ENCODE data around the gene TRIM31. TPM values are rescaled to one million over a fixed set of nuclear protein-coding genes. Genes with fewer than 3 reads are reported as not detected.

Gene TRIM31
- polyA plus RNA-seq, 1 experiment, result not detected

- CTCF ChIA-PET, result interaction anchor here (1.5 kb wide), 1 partner anchor 9 kb away, joined by 4 read pairs; no protein-coding TSS in a partner anchor
- H3K27me3 ChIP-seq (ENCODE audit: control insufficient read depth, insufficient read depth, low read length), result peaks cover 19% of the 10 kb centered on the region
These were observed 392 bp downstream of the TRIM31 start for GRCh38 chr6:30112402-30112994.

DNA sequence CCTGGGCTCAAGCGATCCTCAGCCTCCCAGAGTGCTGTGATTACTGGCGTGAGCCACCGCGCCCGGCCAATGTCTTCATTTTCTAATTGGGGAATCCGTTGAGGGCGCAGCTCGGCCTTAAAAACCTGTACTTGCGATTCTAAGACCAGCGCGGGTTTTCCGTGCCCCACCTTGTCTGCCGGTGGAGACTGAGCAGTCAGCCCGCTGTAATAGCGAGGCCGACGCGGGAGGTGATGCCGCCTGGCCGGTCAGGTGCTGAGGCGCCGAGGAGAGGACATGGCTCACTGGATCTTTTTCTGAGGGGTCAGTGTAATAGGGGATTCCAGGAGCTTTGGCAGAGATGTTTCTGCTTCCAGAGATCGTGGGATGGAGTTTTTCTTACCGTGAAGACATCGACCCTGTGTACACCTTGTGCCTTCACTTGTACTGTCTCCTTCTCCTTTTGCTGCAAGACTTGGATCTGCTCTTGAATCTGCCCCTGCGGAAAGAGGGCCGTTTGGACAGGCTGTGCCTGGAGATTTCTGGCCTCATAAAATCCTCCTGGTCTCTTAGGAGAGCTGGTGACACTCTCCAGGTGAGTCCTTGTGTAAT, 1.5 kb downstream of the TRIM31 start:
- no peak for TF ChIP-seq CTCF (IDR thresholded peaks at IDR 0.05; ENCODE audit: insufficient read depth, low read depth, low read length)
- H3K36me3 ChIP-seq (ENCODE audit: control insufficient read depth, insufficient read depth, low read length), result no peaks in the 10 kb centered on the region
- CTCF ChIA-PET, result interaction anchor here (1.1 to 1.5 kb wide), 2 partner anchors 8 to 19 kb away, joined by 4 read pairs; no protein-coding TSS in a partner anchor
- POLR2A ChIA-PET, result no interaction called here
- no peak overlapping the region for H3K4me3 ChIP-seq (ENCODE audit: low read depth, low read length)
- H3K27me3 ChIP-seq (ENCODE audit: control insufficient read depth, insufficient read depth, low read length), result peaks cover 18% of the 10 kb centered on the region
- no peak for DNase-seq (ENCODE audit: low read depth)

More at GRCh38 chr6:30112402-30112994, 392 bp downstream of the TRIM31 start:
- POLR2A ChIA-PET, result no interaction called here
- DNase-seq (ENCODE audit: low read depth), result no peak
- Histone ChIP-seq H3K36me3 (ENCODE audit: control insufficient read depth, insufficient read depth, low read length) (no peaks in the 10 kb centered on the region), H3K4me3 (ENCODE audit: low read depth, low read length) (no peak overlapping the region)
- no peak for TF ChIP-seq CTCF (IDR thresholded peaks at IDR 0.05; ENCODE audit: insufficient read depth, low read depth, low read length)

DNA sequence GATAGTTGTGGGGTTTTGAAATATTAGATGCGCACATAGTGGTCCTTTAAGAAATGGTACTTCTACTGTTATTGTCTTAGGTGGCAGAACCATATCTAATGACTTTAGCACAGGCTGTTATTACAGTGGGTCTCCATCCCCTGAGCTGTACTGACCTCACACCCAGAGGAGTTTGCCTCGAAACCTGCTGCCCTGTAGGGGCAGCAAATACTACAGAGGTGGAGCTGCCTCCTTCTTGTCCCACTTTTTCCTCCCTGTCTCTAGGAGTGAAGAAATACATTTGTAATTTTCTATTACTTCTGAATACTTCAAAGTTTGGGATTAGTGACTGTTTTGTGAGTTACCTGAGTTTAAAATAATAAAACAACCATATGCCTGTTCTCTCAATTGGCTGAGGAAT, 8.2 kb downstream of the TRIM31 start:
- ChIA-PET CTCF (interaction anchor here (0.6 to 7.6 kb wide), 8 partner anchors 12 to 115 kb away, joined by 3 to 199 read pairs (median 8); no protein-coding TSS in a partner anchor), POLR2A (no interaction called here)
- no peak for DNase-seq (ENCODE audit: low read depth)
- Histone ChIP-seq H3K27me3 (ENCODE audit: control insufficient read depth, insufficient read depth, low read length) (peaks cover 30% of the 10 kb centered on the region), H3K4me3 (ENCODE audit: low read depth, low read length) (no peak overlapping the region), H3K36me3 (ENCODE audit: control insufficient read depth, insufficient read depth, low read length) (no peaks in the 10 kb centered on the region)
- no peak for TF ChIP-seq CTCF (IDR thresholded peaks at IDR 0.05; ENCODE audit: insufficient read depth, low read depth, low read length)

- H3K4me3 ChIP-seq (ENCODE audit: low read depth, low read length), result no peak overlapping the region
- no peak for TF ChIP-seq CTCF (IDR thresholded peaks at IDR 0.05; ENCODE audit: insufficient read depth, low read depth, low read length)
- DNase-seq (ENCODE audit: low read depth), result no peak
- POLR2A ChIA-PET, result interaction anchor here (0.6 kb wide), 2 partner anchors 10 to 37 kb away, joined by 3 read pairs; partner anchors contain the start of gene PPP1R11
- peaks cover 31% of the 10 kb centered on the region for H3K27me3 ChIP-seq (ENCODE audit: control insufficient read depth, insufficient read depth, low read length)
- H3K36me3 ChIP-seq (ENCODE audit: control insufficient read depth, insufficient read depth, low read length), result no peaks in the 10 kb centered on the region
- CTCF ChIA-PET, result interaction anchor here (0.6 to 7.6 kb wide), 29 partner anchors 8 to 256 kb away, joined by 3 to 199 read pairs (median 6); partner anchors contain the start of gene TRIM40
These were observed 9.1 kb downstream of the TRIM31 start for GRCh38 chr6:30103872-30104179.

Data from BJ (cell line).